DOHH2 (cell line): Measurements from ENCODE around the gene ZNF324B.

Experiments
- CTCF ChIP-seq: fragments of 200-600 bp; sonication (generic); IDR thresholded peaks from one replicate; pipeline ENCODE4 v1.5.1; 2014; ENCODE audit warnings: antibody characterized with exemption, mild to moderate bottlenecking, low read depth, low read length; ENCODE audit not compliant: poor library complexity, severe bottlenecking
- EZH2phosphoT487 ChIP-seq: fragments of 200-600 bp; sonication (generic); IDR thresholded peaks from 2 replicates; pipeline ENCODE4 v1.6.1; 2017; ENCODE audit warnings: borderline replicate concordance, mild to moderate bottlenecking, antibody characterized with exemption, low read length, moderate library complexity, mixed read lengths

GRCh38 chr19:58498316-58499020, 47.0 kb downstream of the ZNF324B start:
- no peak for TF ChIP-seq CTCF
- no peak for TF ChIP-seq EZH2phosphoT487
